Stimulated activated CD8-positive, alpha-beta memory T cell treated with anti-CD3 and anti-CD28 coated beads, Interleukin-7, amount 100 ng/mL, for 4 hours (primary cell): ENCODE data around the gene PARP3.
"Not testable (repeated sequence)": the region's sequence is repeated elsewhere in the genome, so short reads cannot be mapped to it uniquely, and the experiment has no call there.

Source experiments
- DNase-seq, 2 donors: peaks; one replicate each; pipeline ENCODE4 v3.0.0-alpha.2; 2020; ENCODE audit warnings: low read depth in 2 of 2

PARP3 gene

DNA sequence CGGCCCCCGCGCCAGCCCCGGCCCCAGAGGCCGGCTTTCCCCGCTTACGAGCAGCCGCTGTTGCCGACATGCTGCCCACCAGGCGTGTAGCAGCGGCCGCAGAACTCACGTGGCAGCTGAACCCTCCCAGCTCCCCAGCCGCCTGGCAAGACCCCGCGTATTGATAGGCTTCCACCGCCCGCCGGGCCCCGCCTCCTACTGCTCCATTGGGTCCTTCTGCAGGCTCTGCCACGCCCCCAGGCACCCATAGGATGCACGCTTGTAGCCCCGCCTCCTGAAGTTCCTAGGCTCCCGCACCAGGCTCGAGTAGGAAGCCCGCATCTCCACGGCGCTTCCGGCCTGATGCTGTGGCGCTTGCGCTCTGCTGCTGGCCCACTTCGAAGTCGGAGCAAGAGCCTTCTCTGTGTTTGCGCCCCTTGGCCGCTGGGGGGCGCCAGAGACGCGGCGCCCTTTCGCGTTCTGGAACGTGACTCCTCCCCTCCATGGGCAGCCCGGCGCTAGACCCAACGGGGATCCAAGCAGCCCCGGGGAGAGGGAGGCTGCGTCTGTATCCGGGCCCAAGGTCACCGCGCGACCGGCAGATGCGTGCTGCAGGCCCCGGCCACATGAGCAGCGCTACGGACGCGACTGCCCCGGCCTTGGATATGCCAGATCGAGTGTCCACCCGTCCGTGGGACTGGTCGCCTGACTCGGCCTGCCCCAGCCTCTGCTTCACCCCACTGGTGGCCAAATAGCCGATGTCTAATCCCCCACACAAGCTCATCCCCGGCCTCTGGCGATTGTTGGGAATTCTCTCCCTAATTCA, at the start of gene PARP3, which contains the start of gene RRP9:
Gene PARP3 (plus strand): TSS at position 566 of the 805 bp plus-strand sequence. CDS start 993 bp downstream, outside the sequence.
Gene RRP9 (minus strand): TSS at position 107 of the 805 bp plus-strand sequence. CDS start 37 bp downstream, at position 70.
- DNase-seq, result peak; percentile 99 to 100

DNA sequence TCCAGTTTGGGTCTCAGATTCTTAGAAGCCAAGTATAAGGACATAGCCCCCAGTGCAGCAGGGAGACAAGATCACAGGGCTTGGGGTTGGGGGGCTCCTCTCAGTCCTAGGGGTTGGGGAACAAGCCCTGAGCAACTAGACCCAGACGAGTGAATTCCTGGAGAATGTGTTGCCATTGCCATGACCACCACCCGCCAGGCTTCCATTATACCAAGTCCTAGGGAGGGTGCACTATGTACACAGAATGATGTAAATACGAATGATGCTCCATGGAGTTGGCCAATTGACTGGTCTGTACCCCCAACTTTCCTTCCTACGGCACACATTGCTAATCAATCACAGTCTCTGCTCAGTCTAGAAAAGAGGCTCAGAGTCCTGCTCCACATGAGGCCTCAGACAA, 47.8 kb upstream of the PARP3 start:
- no peak for DNase-seq

DNA sequence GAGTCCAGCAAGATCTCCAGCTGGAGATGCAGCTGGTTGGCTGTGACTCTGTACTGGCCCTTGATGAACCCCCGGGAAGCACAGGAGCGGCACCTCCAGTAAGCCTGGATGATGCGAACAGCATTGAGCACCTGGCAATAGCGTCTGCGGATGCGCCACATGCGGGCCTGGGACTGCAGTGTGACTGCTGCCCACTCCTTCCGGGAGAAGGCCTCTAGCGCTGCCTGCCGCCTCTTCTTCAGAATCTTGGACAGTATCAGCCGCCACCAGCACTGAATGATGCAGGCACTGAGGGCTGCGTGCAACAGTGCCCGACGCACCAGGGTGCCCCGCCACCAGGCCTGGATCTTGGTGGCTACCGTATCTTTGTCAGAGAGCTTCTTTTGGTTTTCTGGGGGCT, 47.2 kb upstream of the PARP3 start:
- DNase-seq, result no peak

DNA sequence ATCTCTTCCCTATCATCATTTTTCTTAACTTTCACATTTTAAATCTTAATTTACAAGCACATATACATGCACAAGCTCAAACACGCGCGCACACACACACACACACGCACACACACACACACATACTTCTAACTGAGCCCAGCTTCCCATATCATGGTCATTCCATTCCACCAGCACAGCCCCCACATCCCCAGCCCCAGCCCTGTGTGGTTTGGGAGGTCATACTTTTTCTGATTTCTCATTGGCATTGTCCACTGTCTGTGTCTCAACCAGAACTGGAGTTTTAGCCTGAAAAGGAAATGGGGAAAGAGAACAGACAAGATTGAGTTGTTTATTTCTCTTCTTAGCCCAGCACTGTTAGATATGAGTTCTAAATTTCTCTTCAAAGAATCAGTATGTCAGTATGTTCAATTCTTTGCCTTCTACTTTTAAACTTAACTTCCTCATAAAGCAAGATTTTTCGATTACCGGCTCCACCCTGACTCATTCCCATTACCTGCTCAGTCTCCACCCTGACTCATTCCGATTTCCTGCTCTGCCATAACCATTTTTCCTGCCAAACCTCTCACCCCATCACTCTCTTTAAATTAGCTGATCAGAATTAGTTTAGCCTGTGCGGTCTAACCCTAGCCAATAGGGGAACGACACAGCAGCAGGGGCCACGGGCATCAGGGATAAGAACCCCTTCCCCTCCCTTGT, 45.4 kb upstream of the PARP3 start:
- no peak for DNase-seq

GRCh38 chr3:51897391-51897790, 44.8 kb upstream of the PARP3 start:
- DNase-seq, result no peak

DNA sequence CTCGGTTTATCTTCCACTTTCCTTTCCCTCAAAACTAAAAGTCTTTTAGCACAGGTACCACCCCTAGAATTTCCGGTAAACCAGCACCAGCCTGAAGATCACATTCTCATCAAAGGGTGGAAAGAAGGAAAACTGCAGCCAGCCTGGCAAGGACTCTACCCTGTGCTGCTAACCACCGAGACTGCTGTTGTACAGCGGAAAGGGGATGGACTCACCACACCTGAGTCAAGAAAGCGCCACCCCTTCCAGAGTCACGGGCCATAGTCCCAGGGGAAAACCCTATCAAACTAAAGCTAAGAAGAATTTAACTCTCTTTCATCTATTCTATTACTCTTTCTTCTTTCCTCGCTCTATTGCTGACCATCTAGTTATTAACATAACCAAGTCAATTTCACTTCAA, 42.1 kb upstream of the PARP3 start:
- not testable (repeated sequence) for DNase-seq

DNA sequence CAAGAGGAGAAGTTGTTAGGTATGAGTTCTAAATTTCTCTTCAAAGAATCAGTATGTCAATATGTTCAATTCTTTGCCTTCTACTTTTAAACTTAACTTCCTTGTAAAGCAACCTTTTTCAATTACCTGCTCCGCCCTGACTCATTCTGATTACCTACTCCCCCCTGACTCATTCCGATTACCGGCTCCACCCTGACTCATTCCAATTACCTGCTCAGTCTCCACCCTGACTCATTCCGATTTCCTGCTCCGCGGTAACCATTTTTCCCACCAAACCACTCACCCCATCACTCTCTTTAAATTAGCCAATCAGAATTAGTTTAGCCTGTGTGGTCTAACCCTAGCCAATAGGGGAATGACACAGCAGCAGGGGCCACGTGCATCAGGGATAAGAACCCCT, 39.8 kb upstream of the PARP3 start:
- DNase-seq, result not testable (repeated sequence)

- no peak for DNase-seq
These were observed 37.9 kb upstream of the PARP3 start for GRCh38 chr3:51904034-51904823.

- DNase-seq, result no peak
These were observed 34.1 kb upstream of the PARP3 start for GRCh38 chr3:51908026-51908425.

GRCh38 chr3:51916418-51916817, 25.7 kb upstream of the PARP3 start:
- no peak for DNase-seq

DNA sequence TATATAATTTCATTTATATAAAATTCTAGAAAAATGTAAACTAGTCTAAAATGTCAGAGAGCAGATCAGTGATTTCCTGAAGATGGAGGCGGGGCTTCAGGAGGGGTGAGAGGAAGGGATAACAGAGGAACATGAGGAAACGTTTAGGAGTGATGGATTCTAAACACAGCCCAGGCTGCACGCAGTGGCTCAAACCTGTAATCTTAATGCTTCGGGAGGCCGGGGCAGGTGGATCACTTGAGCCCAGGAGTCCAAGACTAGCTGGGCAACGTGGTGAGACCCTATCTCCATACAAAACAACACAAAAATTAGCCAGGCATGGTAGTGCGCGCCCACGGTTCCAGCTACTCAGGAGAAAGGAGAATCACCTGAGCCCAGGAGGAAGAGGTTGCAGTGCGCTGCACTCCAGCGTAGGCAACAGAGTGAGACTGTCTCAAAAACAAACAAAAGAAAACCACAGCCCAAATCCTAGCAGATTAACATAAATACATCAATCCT, 21.0 kb upstream of the PARP3 start:
- DNase-seq, result no peak

DNA sequence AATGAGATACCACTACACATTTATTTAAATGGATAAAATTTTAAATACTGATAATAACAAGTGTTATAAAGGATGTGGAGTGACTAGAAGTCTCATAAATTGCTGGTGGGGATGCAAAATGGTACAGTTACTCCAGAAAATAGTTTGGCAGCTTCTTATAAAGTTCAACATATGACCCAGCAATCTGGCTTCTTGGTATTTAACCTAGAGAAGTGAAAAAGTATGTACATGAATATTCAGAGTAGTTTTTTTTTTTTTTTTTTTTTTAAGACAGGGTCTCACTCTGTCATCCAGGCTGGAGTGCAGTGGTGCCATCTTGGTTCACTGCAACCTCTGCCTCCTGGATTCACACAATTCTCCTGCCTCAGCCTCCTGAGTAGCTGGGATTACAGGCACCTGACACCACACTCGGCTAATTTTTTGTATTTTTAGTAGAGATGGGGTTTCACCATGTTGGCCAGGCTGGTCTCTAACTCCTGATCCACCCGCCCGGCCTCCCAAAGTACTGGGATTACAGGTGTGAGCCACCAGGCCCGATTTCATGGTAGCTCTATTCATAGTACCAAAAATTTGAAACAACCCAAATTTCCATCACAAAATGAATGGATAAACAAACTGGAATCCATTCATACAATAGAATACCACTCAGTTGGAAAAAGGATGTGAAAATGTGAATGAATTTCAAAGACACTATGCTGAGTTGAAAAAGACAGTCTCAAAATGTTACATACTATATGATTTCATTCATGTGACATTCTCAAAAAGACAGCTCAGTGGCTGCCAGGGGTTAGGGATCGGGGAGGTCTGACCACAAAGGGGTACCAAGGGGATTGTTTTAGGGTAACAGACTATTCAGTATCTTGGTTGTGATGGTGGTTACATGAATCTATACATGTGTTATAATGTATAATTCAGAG, 14.8 kb upstream of the PARP3 start:
- no peak for DNase-seq

- DNase-seq, result no peak
These were observed 13.7 kb upstream of the PARP3 start for GRCh38 chr3:51928438-51928837.

DNA sequence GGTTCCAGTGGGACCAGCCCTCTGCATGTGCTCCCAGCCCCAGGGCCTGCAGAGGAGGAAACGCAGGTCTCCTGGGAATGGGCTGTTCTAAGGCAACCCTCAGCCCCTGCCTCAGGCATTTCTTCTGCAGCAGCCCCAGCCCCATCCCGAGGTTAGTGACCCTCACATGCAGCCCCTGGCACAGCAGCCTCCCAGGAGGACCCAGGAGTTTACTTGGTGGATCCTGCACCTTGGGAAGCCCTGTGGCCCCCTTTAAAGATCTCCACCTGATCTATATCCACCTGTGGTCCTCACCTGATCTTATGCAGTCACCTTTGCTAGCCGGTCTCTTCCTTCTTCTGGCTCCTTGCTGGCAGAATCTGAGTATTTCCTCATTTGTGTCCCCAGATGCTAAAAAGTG, 13.2 kb upstream of the PARP3 start:
- not testable (repeated sequence) for DNase-seq

- DNase-seq, result no peak
These were observed 12.7 kb upstream of the PARP3 start for GRCh38 chr3:51929420-51930003.

GRCh38 chr3:51930439-51930838, 11.7 kb upstream of the PARP3 start:
- DNase-seq, result no peak

- DNase-seq, result no peak
These were observed 10.4 kb upstream of the PARP3 start for GRCh38 chr3:51931756-51932155.

DNA sequence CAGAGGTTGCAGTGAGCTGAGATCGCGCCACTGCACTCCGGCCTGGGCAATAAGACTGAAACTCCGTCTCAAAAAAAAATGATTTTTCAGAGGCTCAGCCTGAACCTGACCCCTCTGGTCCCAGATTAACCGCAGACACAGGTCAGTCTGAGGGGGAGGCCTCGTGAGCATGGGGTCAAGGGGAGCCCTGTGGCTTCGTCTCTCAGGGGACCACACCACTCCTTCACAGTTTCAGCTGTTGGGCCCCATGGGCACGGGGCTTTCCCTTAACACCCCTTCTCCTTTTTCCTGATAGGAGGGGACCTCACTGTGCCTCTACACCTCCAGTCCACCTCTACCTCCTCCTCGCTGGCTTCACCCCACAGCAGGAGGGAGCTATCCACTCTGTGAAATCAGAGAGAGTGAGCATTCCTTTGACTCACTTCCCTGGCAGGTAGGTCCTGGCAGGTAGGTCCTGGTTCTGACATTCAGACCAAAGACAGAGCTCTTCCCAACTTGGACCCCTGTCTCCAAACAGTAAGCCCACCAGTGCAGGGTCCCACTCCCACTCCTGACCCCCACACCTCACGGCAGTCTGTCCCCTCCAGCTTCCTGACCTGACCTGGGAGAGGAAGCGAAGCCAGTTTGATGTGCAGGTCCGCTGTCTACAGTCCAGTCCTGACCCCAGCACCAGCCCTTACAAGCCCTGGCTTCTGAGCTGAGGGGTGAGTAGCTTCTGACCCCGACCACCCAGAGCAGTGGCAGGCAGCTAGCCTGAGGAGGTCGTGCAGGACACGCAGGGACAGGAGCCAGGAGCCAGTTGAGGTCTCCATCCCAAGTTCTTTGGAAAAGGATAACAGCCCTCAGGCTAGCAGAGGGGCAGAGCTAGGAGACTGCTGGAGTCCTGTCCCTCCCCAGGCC, 9.4 kb upstream of the PARP3 start:
- DNase-seq, result no peak

GRCh38 chr3:51933471-51934138, 8.6 kb upstream of the PARP3 start:
- DNase-seq, result no peak
